C4-2B (cell line): ENCODE data around the gene IRAK1.

Experiments used
- ZFX ChIP-seq: fragments of 450-650 bp; IDR thresholded peaks from 2 replicates; pipeline ENCODE4 v1.6.1; 2017
- TF ChIP-seq, protein P1 (sequence below): fragments of 450-650 bp; conservative IDR thresholded peaks from 2 replicates; pipeline ENCODE4 v1.5.1; 2017; ENCODE audit warnings: mild to moderate bottlenecking

DNA sequence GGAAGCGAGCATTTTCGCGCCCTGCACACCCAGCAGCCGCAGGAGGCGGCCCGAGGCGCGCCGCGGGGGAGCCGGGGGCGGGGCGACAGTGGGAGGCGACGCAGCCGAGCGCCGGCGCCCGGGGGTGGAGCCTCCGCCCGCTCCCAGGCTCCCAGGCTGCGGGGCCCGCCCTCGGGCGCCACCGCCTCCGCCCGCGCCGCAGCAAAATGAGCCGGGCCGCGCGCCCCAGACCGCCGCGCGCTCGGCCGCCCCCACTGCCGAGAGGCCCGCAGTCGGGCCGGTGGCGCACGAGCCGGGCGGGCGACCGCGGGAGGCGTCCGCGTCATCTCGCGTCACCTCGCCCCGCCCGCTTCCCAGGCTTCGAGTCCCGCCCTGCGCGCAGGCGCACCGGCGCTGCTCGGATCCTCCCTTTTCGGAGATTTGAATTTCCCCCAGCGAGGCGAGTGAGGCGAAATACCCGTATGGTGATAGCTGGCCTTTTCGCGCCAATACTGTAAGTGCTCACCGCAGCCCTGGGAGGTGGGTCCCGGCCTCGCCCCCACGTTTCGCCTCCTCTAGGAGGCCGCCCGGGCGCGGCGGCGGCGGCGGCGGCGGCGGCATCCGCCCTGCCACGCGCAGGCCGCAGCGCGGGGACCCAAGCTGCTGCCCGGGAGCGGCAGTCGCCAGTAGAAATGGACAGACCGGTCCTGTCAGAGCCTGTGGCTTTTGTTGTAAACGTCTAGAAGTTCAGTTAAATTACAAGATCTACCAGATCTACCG is 47.2 kb downstream of the IRAK1 start, which contains the start of gene TMEM187:
- TF ChIP-seq, protein P1, sequence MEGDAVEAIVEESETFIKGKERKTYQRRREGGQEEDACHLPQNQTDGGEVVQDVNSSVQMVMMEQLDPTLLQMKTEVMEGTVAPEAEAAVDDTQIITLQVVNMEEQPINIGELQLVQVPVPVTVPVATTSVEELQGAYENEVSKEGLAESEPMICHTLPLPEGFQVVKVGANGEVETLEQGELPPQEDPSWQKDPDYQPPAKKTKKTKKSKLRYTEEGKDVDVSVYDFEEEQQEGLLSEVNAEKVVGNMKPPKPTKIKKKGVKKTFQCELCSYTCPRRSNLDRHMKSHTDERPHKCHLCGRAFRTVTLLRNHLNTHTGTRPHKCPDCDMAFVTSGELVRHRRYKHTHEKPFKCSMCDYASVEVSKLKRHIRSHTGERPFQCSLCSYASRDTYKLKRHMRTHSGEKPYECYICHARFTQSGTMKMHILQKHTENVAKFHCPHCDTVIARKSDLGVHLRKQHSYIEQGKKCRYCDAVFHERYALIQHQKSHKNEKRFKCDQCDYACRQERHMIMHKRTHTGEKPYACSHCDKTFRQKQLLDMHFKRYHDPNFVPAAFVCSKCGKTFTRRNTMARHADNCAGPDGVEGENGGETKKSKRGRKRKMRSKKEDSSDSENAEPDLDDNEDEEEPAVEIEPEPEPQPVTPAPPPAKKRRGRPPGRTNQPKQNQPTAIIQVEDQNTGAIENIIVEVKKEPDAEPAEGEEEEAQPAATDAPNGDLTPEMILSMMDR: no peak
- peak; percentile 70; the same call in 1 of the 2 replicates for TF ChIP-seq ZFX
